ENCODE results near the gene NEIL3.

The NEIL3 gene

DNA sequence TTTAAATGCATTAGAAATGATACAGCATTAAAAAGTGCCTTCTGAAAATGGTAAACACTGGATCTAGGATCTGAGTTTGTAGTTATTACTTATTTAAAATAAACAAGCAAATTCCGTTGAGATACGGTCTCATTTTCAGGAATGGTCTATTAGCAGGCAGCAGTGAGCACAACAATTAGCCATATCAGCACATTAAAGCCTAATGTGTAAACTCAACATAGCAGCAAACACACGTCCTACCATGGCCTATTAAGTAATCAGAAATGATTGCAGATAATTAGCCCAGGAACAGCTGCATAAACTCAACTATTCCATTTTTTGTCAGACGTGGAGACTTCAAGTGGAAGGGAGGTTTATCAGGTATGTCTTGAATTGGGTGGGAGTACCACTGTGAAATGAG is 61.8 kb downstream of the NEIL3 start:
- DNase-seq = no peak

DNA sequence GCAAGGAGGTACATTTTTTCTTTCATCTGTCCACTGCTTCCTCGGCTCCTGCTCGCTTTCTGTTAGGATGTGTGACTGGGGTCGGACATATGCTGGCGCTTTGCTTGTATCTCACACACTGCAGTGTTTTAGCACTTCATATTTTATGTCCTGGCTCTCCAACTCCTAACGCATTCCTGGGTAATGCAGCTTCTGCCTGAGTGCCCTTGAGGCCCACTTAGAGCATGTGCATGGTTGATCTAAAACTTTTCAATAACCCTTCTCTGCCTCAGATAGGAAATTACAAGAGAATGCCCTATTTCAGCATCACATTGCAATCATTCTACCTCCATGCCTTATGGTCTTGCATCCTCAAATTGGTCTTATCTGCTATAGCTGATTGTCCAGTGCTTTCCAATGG is 65.3 kb downstream of the NEIL3 start:
- DNase-seq = no peak

- DNase-seq = no peak
Measured at GRCh38 chr4:177375372-177375771, 65.7 kb downstream of the NEIL3 start.

DNA sequence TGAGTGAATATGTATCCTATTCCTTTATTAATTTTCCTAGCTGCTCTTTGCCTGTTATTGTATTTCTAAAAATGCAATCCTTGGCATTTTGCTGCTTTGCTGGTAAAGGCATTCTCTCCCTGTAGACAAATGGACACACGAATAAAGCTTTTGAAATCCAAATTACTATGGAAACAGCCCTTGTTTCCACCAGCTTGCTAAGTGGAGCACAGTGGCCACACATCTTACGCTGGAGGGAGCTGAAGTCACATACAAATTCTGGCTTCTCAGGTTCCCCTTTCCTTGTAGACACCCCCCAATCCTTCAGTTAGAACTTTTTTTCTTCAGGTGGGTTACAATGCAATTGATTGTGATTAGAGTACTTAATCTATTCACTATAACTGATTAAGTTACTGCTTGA is 66.3 kb downstream of the NEIL3 start:
- DNase-seq = peak; percentile 20

- DNase-seq = peak; percentile 20
Measured at GRCh38 chr4:177380730-177381287, 71.1 kb downstream of the NEIL3 start.

DNA sequence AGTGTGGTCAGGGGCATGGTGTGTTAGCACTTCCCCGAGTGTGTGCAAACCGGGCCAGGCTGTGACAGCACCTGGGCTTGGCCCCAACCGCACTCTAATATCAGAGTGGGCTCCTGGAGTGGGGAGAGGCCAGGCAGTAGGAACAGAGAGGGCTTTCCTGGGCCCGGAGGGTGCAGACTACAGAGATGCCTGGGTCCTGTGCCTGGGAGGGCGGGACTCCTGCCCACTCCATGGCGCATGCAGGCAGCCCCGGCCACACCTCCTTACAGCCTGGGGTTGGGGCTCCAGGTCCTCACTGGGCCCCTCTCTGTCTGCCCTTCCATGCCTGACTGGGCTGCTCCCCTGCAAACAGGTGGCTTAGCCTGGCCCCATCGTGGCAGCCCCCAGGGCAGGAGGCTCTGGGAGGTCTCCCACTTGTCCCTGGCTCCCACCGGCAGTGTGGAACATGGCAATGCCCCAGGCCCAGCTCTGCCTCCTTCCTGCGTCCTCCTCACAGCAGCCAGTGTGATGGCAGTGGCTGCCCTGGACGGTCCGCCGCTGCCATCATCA is 72.2 kb downstream of the NEIL3 start:
- DNase-seq = no peak

- no peak for DNase-seq
Measured at GRCh38 chr4:177384856-177385397, 75.3 kb downstream of the NEIL3 start.

- no peak for DNase-seq
Measured at GRCh38 chr4:177385576-177386277, 76.1 kb downstream of the NEIL3 start.

DNA sequence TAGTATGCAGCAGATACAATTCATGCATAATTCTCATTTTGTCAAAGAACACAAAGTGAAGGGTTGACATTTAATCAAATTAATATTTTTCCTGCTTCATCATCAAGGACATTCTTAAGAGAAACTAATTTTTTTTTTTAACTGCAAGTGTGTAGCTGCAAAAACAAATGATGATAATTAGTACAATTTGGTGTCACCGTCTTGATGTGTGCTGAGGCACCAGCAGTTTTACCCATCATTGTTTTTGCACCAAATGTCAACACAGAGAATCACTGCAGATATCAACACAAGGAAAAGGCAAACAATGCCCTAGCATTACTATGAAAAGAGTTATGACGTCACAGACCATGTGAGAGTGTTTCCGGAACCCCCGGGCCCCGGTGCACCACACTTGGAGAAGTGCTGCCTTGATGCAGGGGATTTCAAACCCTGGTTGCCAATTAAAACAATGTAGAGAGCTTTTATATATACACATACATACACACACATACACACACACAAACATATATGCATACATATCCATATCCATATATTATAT is 76.7 kb downstream of the NEIL3 start:
- no peak for DNase-seq

DNA sequence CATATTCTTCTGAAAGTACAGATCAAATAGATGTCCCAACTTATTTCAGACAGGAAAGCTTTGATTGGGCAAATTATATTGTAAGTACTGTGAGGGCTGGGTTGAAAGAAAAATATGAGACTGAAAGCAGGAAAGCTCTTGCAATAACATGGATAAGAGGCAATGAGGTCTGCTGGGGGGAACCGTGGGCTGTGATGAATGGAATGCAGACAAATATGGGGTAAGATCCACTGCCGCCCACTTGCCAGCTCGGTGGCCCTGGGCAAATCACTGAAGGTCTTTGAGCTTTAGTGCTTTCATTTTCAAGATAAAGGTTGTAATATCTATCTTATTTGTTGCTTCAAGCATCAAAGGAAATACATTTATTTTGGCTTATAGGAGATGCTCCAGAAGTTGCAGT is 81.6 kb downstream of the NEIL3 start:
- no peak for DNase-seq

- no peak for DNase-seq
Measured at GRCh38 chr4:177391953-177392352, 82.3 kb downstream of the NEIL3 start.

DNA sequence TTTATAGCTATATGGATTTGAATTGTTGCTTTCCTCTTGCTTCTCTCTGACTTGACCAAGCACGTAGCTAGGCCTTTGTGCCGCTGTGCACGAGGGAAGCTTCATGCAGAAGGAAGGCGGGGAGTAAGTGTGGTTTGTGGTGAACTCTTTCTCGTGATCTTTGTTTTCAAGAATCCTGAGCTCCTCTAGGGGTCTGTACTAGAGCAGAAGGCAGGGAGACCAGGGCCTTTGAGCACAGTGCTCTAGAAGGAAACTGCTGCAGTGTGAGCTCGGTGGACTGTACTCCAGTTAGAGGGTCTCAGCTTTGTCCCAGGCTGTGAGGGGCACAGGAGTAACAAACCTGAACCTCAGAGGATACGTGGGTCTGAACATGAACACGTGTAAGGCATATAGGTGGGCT is 83.6 kb downstream of the NEIL3 start:
- DNase-seq = peak; percentile 68

GRCh38 chr4:177396352-177396751 is 86.7 kb downstream of the NEIL3 start:
- no peak for DNase-seq

DNA sequence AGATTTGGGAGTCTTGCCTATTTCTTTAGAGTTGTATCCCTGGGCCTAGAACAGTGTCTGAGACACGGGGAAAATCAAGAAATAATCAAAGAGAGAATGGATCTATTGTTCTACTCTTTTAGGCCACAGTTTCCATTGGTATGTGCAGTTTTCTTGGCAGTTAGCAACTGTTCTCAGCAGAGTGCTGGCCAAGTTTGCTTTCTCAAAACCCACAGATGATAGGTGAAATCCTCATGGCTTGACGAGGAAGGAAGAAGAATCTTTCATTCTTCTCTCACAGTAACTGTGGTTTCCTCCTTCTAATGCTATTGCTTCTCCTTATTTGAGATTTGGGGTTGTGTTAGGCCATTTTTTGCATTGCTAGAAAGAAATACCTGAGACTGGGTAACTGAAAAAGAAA is 90.4 kb downstream of the NEIL3 start:
- peak; percentile 2 for DNase-seq

DNA sequence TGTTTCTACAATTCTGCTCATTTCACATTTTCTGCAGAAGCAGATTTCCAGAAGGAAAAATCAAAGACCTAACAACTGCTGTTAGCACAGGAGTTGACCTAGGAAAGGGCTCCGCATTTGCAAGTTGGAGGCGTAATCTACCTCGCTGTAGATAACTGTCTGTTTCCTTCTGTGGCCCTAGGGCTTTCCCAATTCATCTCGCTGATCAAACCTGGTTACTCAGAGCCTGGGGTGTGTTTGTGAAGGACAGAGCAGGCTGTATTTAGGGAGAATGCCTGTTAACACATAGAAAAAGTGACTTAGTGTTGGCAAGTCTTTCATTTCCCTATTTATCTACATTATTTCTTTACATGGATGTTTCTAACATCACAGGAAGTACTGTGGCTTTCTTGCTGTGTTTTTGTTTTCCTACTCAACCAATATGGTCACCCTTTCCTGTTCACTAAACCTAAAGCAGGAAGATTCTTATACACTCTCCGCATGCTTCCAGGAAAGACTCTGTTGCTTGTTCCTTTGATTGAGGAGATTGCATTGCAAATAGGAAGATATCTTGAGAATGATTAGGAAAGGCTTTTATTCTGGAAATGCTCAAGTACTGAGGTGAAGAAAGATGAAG is 92.1 kb downstream of the NEIL3 start:
- DNase-seq = peak; percentile 5

DNA sequence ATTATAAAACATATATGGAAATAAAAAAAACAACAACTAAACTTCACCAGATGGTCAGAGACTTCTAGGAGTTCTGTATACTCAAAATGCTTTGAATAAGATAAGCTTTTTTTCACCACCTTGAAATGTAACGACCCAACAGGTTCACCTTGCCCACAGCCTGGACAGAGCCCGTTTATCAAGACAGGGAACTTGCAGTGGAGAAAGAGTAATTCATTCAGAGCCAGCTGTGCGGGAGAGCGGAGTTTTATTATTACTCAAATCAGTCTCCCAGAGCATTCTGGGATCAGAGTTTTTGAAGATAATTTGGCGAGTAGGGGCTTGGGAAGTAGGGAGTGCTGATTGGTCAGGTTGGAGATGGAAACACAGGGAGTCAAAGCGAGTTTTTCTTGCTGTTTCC is 94.1 kb downstream of the NEIL3 start:
- DNase-seq = no peak

GRCh38 chr4:177404342-177404741 is 94.7 kb downstream of the NEIL3 start:
- no peak for DNase-seq

DNA sequence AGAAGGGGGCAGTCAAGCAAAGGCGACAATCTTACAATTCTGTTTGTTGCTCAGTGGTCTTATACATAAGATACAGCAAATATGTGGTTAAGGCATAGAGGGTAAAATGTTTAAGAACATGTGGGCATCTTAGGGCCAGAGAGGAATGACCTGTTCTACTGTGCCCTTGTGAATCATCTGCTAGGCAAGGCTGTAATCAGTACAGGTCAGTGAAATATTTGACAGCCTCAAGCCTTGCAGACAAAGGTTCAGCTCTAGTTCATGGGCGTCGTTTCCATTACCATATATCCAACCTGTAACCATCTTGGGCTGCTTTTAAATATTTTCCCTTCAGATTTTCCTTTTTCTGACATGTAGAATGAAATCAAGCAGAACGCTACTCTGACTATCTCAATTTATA is 95.3 kb downstream of the NEIL3 start:
- DNase-seq = no peak

DNA sequence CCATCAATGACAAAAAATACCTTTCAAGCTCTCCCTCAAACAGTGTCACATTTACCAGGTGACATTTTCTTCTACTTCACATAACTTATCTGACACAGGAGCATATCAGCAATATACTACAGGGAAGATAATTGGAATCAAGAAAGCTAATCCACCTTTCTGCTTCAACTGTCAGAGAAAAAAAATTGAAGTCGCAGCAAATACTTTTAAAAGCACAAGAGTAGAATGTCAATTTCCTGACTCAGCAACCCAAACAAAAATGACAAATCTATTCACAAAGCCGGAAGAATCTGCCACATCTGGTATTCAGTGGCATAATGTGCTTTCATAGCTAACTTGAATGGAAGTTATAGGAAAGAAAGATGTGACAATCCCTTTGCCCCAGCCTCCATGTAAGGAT is 95.8 kb downstream of the NEIL3 start:
- DNase-seq = no peak

- no peak for DNase-seq
Measured at GRCh38 chr4:177408023-177408422, 98.3 kb downstream of the NEIL3 start.

GRCh38 chr4:177410566-177410965 is 100.9 kb downstream of the NEIL3 start:
- no peak for DNase-seq

DNA sequence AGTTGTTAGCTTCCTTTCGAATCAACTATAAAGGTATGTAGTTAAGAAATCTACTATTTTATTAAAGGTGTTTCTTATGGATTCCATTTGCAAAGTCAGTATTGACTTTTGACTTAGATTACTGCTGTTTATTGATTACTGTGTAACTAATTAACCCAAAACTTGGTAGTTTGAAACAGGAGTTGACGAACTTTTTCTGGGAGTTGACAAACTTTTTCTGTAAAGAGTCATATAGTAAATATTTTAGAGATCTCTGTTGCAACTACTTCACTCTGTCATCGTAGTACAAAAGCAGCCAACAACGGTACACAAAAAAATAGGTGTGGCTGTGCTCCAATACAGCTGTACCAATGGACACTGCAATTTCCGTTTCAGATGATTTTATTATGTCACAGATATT is 102.3 kb downstream of the NEIL3 start:
- no peak for DNase-seq
